GM23248 (cell line): ENCODE data around the gene IL10RB. TPM values are rescaled to one million over a fixed set of nuclear protein-coding genes. Genes with fewer than 3 reads are reported as not detected.
A peak's percentile ranks its signal among the peaks of the same experiment; 100 is the strongest.

Experiments
- DNase-seq: peaks from one replicate; pipeline ENCODE4 v3.0.0-alpha.2; 2015
- H2AFZ ChIP-seq: fragments of 200-600 bp; sonication (generic); 2 replicates; pipeline ENCODE4 v1.6.1; 2016; ENCODE audit warnings: antibody characterized with exemption
- H3F3A ChIP-seq: fragments of 200-600 bp; sonication (generic); 2 replicates; pipeline ENCODE4 v1.6.1; 2016; ENCODE audit warnings: mild to moderate bottlenecking, antibody characterized with exemption, mixed run types; ENCODE audit not compliant: insufficient read depth
- H3K27ac ChIP-seq: fragments of 200-600 bp; sonication (generic); 2 replicates; pipeline ENCODE4 v1.5.1; 2016; ENCODE audit warnings: mild to moderate bottlenecking
- H3K27me3 ChIP-seq: fragments of 200-600 bp; sonication (generic); replicated peaks from 2 replicates; pipeline ENCODE4 v1.6.1; 2016; ENCODE audit warnings: mild to moderate bottlenecking; ENCODE audit not compliant: insufficient read depth
- H3K36me3 ChIP-seq: fragments of 200-600 bp; sonication (generic); 2 replicates; pipeline ENCODE4 v1.6.1; 2016; ENCODE audit warnings: low read depth, mild to moderate bottlenecking
- H3K4me1 ChIP-seq: fragments of 200-600 bp; sonication (generic); 2 replicates; pipeline ENCODE4 v1.6.1; 2016; ENCODE audit warnings: mild to moderate bottlenecking; ENCODE audit not compliant: insufficient read depth
- H3K4me2 ChIP-seq: fragments of 200-600 bp; sonication (generic); one replicate; pipeline ENCODE4 v1.6.1; 2016; ENCODE audit warnings: mild to moderate bottlenecking; ENCODE audit not compliant: unreplicated experiment
- H3K4me3 ChIP-seq: fragments of 200-600 bp; sonication (generic); 2 replicates; pipeline ENCODE4 v1.5.1; 2016; ENCODE audit warnings: mild to moderate bottlenecking
- H3K79me2 ChIP-seq: fragments of 200-600 bp; sonication (generic); 2 replicates; pipeline ENCODE4 v1.6.1; 2016; ENCODE audit warnings: mild to moderate bottlenecking; ENCODE audit not compliant: insufficient read depth
- H3K9ac ChIP-seq: fragments of 200-600 bp; sonication (generic); 2 replicates; pipeline ENCODE4 v1.6.1; 2016; ENCODE audit warnings: mild to moderate bottlenecking
- H3K9me2 ChIP-seq: fragments of 200-600 bp; sonication (generic); 2 replicates; pipeline ENCODE4 v1.6.1; 2016; ENCODE audit warnings: mixed run types, mild to moderate bottlenecking, moderate library complexity; ENCODE audit not compliant: insufficient read depth
- H3K9me3 ChIP-seq: fragments of 200-600 bp; sonication (generic); one replicate; pipeline ENCODE4 v1.6.1; 2017; ENCODE audit warnings: low read depth
- H4K20me1 ChIP-seq: fragments of 200-600 bp; sonication (generic); 2 replicates; pipeline ENCODE4 v1.6.0; 2016; ENCODE audit not compliant: insufficient read depth
- EZH2 ChIP-seq: fragments of 200-600 bp; sonication (generic); IDR thresholded peaks from 2 replicates; pipeline ENCODE4 v1.6.1; 2018; ENCODE audit warnings: antibody characterized with exemption, mild to moderate bottlenecking; ENCODE audit not compliant: insufficient read depth, poor library complexity, severe bottlenecking
- EZH2phosphoT487 ChIP-seq: fragments of 200-600 bp; sonication (generic); IDR thresholded peaks from 2 replicates; pipeline ENCODE4 v1.6.1; 2018; ENCODE audit warnings: antibody characterized with exemption, moderate library complexity, mild to moderate bottlenecking, low read depth; ENCODE audit not compliant: insufficient read depth
- WGBS, 2 experiments: methylation state at CpG; one replicate each; pipeline ENCODE4 v1.1.6; 2015 to 2017; ENCODE audit warnings: low lambda C conversion rate in 2 of 2, low coverage in 1 of 2; ENCODE audit errors: missing lambda C conversion rate in 2 of 2; 5-methylcytosine and 5-hydroxymethylcytosine counted together
- in situ Hi-C: fragments of 300-500 bp; cut with MboI; formaldehyde crosslinking; loops from 2 replicates; pipeline ENCODE4 v1.15.0; 2020
- polyA plus RNA-seq: library from polyadenylated mRNA; unstranded; fragments of >200 nt; fragmentation: Nextera tagmentation; extraction: Ambion mirVana; gene quantifications from 2 replicates; pipeline ENCODE4 v1.2.1, GENCODE V29; 2016
- total RNA-seq: library from RNA; depleted of rRNA; stranded (reverse); fragments of >200 nt; shearing (Covaris generic); gene quantifications from 2 replicates; pipeline ENCODE4 v1.2.3, GENCODE V29; 2014

The IL10RB gene
- total and polyA plus RNA-seq, 2 experiments from 2014 or later, result 49.3 to 52.4 TPM

GRCh38 chr21:33256019-33256418 is 10.1 kb upstream of the IL10RB start:
- H3K4me2 ChIP-seq, result no peak overlapping the region
- H3K9me3 ChIP-seq, result no peaks in the 10 kb centered on the region
- no peak overlapping the region for H2AFZ ChIP-seq
- DNase-seq, result no peak
- no peak overlapping the region for H3K27ac ChIP-seq
- no peaks in the 10 kb centered on the region for H3K9me2 ChIP-seq
- no peaks in the 10 kb centered on the region for H3K27me3 ChIP-seq
- H3K36me3 ChIP-seq, result peaks cover 16% of the 10 kb centered on the region; the same call in 1 of the 2 replicates
- H3K4me3 ChIP-seq, result no peak overlapping the region
- in situ Hi-C loops, result no loop called here
- H3F3A ChIP-seq, result peaks cover 14% of the 10 kb centered on the region
- no peaks in the 10 kb centered on the region for H3K79me2 ChIP-seq
- H3K9ac ChIP-seq, result no peak overlapping the region
- H4K20me1 ChIP-seq, result no peaks in the 10 kb centered on the region
- 83 to 85% methylated on average over 6 of the region's 6 CpGs for WGBS, 2 experiments
- TF ChIP-seq EZH2 (no peak), EZH2phosphoT487 (no peak)
- peaks cover 10% of the 10 kb centered on the region for H3K4me1 ChIP-seq

GRCh38 chr21:33257094-33257803 is 8.9 kb upstream of the IL10RB start:
- Histone ChIP-seq H4K20me1 (no peaks in the 10 kb centered on the region), H2AFZ (no peak overlapping the region), H3K79me2 (no peaks in the 10 kb centered on the region), H3K4me1 (peaks cover 10% of the 10 kb centered on the region), H3K4me2 (no peak overlapping the region), H3K9me3 (no peaks in the 10 kb centered on the region), H3K27me3 (no peaks in the 10 kb centered on the region), H3K27ac (no peak overlapping the region), H3F3A (peaks cover 14% of the 10 kb centered on the region), H3K36me3 (peaks cover 14% of the 10 kb centered on the region; the same call in 1 of the 2 replicates), H3K9ac (no peak overlapping the region), H3K4me3 (no peak overlapping the region), H3K9me2 (no peaks in the 10 kb centered on the region)
- TF ChIP-seq EZH2 (no peak), EZH2phosphoT487 (no peak)
- in situ Hi-C loops, result no loop called here
- DNase-seq, result no peak
- 95 to 97% methylated on average over 18 of the region's 18 CpGs for WGBS, 2 experiments

GRCh38 chr21:33258475-33258874 is 7.7 kb upstream of the IL10RB start:
- Histone ChIP-seq H4K20me1 (no peaks in the 10 kb centered on the region), H3K4me1 (peaks cover 10% of the 10 kb centered on the region), H3K27ac (no peak overlapping the region), H3K79me2 (no peaks in the 10 kb centered on the region), H3K4me2 (no peak overlapping the region), H3K9me2 (no peaks in the 10 kb centered on the region), H3F3A (peaks cover 14% of the 10 kb centered on the region), H2AFZ (no peak overlapping the region), H3K4me3 (no peak overlapping the region), H3K36me3 (0 out of 2 replicates have a peak, but pooled peaks cover 7% of the 10 kb centered on the region), H3K27me3 (no peaks in the 10 kb centered on the region), H3K9ac (no peak overlapping the region), H3K9me3 (no peaks in the 10 kb centered on the region)
- 97 to 99% methylated on average over 9 of the region's 9 CpGs for WGBS, 2 experiments
- no peak for TF ChIP-seq EZH2phosphoT487
- TF ChIP-seq EZH2, result no peak
- DNase-seq, result no peak
- in situ Hi-C loops, result no loop called here

- Histone ChIP-seq H3K36me3 (no peaks in the 10 kb centered on the region), H3K27ac (no peak overlapping the region), H3F3A (peaks cover 14% of the 10 kb centered on the region), H3K9me2 (no peaks in the 10 kb centered on the region), H3K4me3 (no peak overlapping the region), H3K4me1 (peaks cover 10% of the 10 kb centered on the region), H2AFZ (no peak overlapping the region), H3K27me3 (no peaks in the 10 kb centered on the region), H3K9ac (no peak overlapping the region), H3K4me2 (no peak overlapping the region), H3K79me2 (no peaks in the 10 kb centered on the region), H4K20me1 (no peaks in the 10 kb centered on the region), H3K9me3 (no peaks in the 10 kb centered on the region)
- peak; percentile 48 for DNase-seq
- TF ChIP-seq EZH2phosphoT487 (no peak), EZH2 (no peak)
- in situ Hi-C loops, result no loop called here
- WGBS, 2 experiments, result 87 to 89% methylated on average over 2 of the region's 2 CpGs
Measured at GRCh38 chr21:33259428-33259827, 6.7 kb upstream of the IL10RB start.
